NOMO-1 (cell line): ENCODE results near the gene PJVK.
"Not testable (repeated sequence)": the region's sequence is repeated elsewhere in the genome, so short reads cannot be mapped to it uniquely, and the experiment has no call there.

ENCODE experiments used
- DNase-seq, 2 experiments: peaks; one replicate each; lab custom pipeline; 2025; ENCODE audit not compliant: unreplicated experiment in 2 of 2; lab: John Stamatoyannopoulos, UW

Gene PJVK

GRCh38 chr2:178450774-178451525 is at the start of gene PJVK, which contains the start of gene PRKRA:
TSS of gene PJVK (plus strand) at chr2:178451378. CDS start at chr2:178453410, 2,032 bp downstream.
TSS of gene PRKRA (minus strand) at chr2:178451175. CDS start at chr2:178451030, 145 bp downstream.
- peak; percentile 94 to 95 for DNase-seq

GRCh38 chr2:178401994-178402437 is 49.2 kb upstream of the PJVK start:
- peak in 1 of 2 experiments; percentile 9 for DNase-seq

GRCh38 chr2:178403671-178404306 is 47.4 kb upstream of the PJVK start:
- DNase-seq: no peak

GRCh38 chr2:178404368-178404767 is 46.8 kb upstream of the PJVK start:
- DNase-seq: peak; percentile 29 to 45

- no peak for DNase-seq
Measured at GRCh38 chr2:178409261-178409660, 41.9 kb upstream of the PJVK start.

GRCh38 chr2:178412047-178412446 is 39.1 kb upstream of the PJVK start:
- no peak for DNase-seq

GRCh38 chr2:178412453-178412852 is 38.7 kb upstream of the PJVK start:
- not testable (repeated sequence) for DNase-seq

GRCh38 chr2:178413472-178414265 is 37.5 kb upstream of the PJVK start:
- peak; percentile 71 to 83 for DNase-seq

- DNase-seq: peak; percentile 96 to 98
Measured at GRCh38 chr2:178414266-178415247, 36.6 kb upstream of the PJVK start.

GRCh38 chr2:178415979-178416378 is 35.2 kb upstream of the PJVK start:
- DNase-seq: no peak

GRCh38 chr2:178417916-178418315 is 33.3 kb upstream of the PJVK start:
- no peak for DNase-seq

GRCh38 chr2:178418426-178418825 is 32.8 kb upstream of the PJVK start:
- peak in 1 of 2 experiments; percentile 13 for DNase-seq

GRCh38 chr2:178419123-178419522 is 32.1 kb upstream of the PJVK start:
- peak in 1 of 2 experiments; percentile 11 for DNase-seq

- peak in 1 of 2 experiments; percentile 3 for DNase-seq
Measured at GRCh38 chr2:178420463-178420999, 30.6 kb upstream of the PJVK start.

GRCh38 chr2:178422097-178422496 is 29.1 kb upstream of the PJVK start:
- DNase-seq: no peak

- not testable (repeated sequence) for DNase-seq
Measured at GRCh38 chr2:178423746-178424145, 27.4 kb upstream of the PJVK start.

- DNase-seq: no peak
Measured at GRCh38 chr2:178425255-178425827, 25.8 kb upstream of the PJVK start.

GRCh38 chr2:178426388-178426787 is 24.8 kb upstream of the PJVK start:
- no peak for DNase-seq

- DNase-seq: no peak
Measured at GRCh38 chr2:178427458-178427857, 23.7 kb upstream of the PJVK start.
